Type B pancreatic cell (in vitro differentiated cells): ENCODE results near the gene AFF3. TPM values are rescaled to one million over a fixed set of nuclear protein-coding genes. Genes with fewer than 3 reads are reported as not detected.
A peak's percentile ranks its signal among the peaks of the same experiment; 100 is the strongest.
"Not testable (repeated sequence)": the region's sequence is repeated elsewhere in the genome, so short reads cannot be mapped to it uniquely, and the experiment has no call there.

Experiments
- DNase-seq: peaks from one replicate; pipeline ENCODE4 v3.0.0; 2021; ENCODE audit warnings: mixed read lengths; ENCODE audit not compliant: unreplicated experiment; ENCODE audit errors: extremely low spot score
- H3K27ac Mint-ChIP-seq: 2 replicates; pipeline ENCODE4 v1.8.0; 2021; ENCODE audit warnings: mild to moderate bottlenecking, mixed read lengths
- H3K27me3 Mint-ChIP-seq: 2 replicates; pipeline ENCODE4 v1.8.0; 2021; ENCODE audit warnings: mixed read lengths
- H3K36me3 Mint-ChIP-seq: 2 replicates; pipeline ENCODE4 v1.8.0; 2021; ENCODE audit warnings: mixed read lengths
- H3K4me1 Mint-ChIP-seq: one replicate; pipeline ENCODE4 v1.8.0; 2021; ENCODE audit warnings: mixed read lengths; ENCODE audit not compliant: unreplicated experiment
- H3K4me3 Mint-ChIP-seq: 2 replicates; pipeline ENCODE4 v1.8.0; 2021; ENCODE audit warnings: mild to moderate bottlenecking, mixed read lengths
- H3K9me3 Mint-ChIP-seq: 2 replicates; pipeline ENCODE4 v1.8.0; 2021; ENCODE audit warnings: mixed read lengths
- total RNA-seq: library from RNA; stranded (reverse); gene quantifications from 2 replicates; pipeline ENCODE4 v1.2.1, GENCODE V29; 2021; ENCODE audit warnings: low replicate concordance
- TF ChIP-seq, protein P1 (sequence below): fragments of 200-600 bp; sonication (generic); conservative IDR thresholded peaks from 2 replicates; pipeline ENCODE4 v1.5.0; 2021; ENCODE audit warnings: antibody characterized with exemption, mild to moderate bottlenecking

Gene AFF3
- total RNA-seq, 1 donor from 2014 or later = 29.2 TPM

DNA sequence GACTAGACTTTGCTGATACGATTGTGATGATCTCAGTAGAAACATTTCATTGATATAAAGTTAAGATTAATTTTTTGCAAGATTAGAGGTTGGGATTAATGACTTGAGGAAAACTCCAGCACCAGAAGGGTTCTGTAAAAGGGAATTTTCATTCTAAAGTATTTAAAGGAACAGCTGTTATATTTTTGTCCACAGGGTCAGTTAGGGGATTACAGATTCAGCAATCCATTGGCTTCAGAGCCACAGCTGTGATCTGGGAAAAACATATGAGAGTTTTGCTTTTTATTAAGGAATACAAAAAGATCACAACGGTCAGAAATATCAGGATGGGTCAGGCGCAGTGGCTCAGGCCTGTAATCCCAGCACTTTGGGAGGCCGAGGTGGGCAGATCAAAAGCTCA lies 633.0 kb downstream of the AFF3 start:
- TF ChIP-seq, protein P1, sequence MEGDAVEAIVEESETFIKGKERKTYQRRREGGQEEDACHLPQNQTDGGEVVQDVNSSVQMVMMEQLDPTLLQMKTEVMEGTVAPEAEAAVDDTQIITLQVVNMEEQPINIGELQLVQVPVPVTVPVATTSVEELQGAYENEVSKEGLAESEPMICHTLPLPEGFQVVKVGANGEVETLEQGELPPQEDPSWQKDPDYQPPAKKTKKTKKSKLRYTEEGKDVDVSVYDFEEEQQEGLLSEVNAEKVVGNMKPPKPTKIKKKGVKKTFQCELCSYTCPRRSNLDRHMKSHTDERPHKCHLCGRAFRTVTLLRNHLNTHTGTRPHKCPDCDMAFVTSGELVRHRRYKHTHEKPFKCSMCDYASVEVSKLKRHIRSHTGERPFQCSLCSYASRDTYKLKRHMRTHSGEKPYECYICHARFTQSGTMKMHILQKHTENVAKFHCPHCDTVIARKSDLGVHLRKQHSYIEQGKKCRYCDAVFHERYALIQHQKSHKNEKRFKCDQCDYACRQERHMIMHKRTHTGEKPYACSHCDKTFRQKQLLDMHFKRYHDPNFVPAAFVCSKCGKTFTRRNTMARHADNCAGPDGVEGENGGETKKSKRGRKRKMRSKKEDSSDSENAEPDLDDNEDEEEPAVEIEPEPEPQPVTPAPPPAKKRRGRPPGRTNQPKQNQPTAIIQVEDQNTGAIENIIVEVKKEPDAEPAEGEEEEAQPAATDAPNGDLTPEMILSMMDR = no peak
- peak; percentile 11 for DNase-seq
- Mint-ChIP-seq H3K36me3 (no peaks in the 10 kb centered on the region), H3K27ac (no peak overlapping the region), H3K9me3 (no peaks in the 10 kb centered on the region), H3K4me3 (no peak overlapping the region), H3K27me3 (no peaks in the 10 kb centered on the region), H3K4me1 (no peaks in the 10 kb centered on the region)

DNA sequence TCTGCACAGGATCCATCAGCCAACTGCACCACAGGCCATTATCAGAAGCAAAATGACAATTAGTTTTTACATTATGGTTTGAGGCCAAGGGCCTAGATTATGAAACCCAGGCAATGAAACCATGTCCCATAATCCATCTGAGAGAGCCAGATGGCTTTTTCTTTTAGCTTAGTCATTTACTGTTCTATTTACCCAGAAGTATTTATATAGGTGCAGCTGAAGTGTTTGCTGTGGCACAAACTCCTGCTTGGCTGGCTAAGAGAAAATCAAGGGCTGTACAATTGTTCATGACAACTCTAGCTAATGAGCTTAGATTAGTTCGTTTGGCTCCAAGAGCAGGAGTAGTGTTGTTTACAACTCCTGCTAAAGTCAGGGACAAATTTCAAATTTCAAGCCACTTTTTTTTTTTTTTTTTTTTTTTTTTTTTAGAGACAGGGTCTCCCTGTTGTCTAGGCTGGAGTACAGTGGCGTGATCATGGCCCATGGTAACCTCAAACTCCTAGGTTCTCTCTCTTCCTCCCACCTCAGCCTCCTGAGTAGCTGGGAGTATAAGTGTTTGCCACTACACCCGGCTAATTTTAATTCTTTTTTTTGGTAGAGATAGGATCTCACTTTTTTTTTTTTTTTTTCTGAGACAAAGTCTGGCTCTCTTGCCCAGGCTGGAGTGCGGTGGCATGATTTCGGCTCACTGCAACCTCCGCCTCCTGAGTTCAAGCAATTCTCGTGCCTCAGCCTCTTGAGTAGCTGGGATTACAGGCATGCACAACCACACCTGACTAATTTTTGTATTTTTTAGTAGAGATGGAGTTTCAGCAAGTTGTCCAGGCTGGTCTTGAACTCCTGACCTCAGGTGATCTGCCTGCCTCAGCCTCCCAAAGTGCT lies 634.2 kb downstream of the AFF3 start:
- H3K36me3 Mint-ChIP-seq = no peaks in the 10 kb centered on the region
- H3K4me1 Mint-ChIP-seq = no peaks in the 10 kb centered on the region
- TF ChIP-seq, protein P1 = no peak
- no peaks in the 10 kb centered on the region for H3K27me3 Mint-ChIP-seq
- H3K4me3 Mint-ChIP-seq = no peak overlapping the region
- H3K27ac Mint-ChIP-seq = peak overlapping the region; percentile 32
- no peaks in the 10 kb centered on the region for H3K9me3 Mint-ChIP-seq
- no peak for DNase-seq

DNA sequence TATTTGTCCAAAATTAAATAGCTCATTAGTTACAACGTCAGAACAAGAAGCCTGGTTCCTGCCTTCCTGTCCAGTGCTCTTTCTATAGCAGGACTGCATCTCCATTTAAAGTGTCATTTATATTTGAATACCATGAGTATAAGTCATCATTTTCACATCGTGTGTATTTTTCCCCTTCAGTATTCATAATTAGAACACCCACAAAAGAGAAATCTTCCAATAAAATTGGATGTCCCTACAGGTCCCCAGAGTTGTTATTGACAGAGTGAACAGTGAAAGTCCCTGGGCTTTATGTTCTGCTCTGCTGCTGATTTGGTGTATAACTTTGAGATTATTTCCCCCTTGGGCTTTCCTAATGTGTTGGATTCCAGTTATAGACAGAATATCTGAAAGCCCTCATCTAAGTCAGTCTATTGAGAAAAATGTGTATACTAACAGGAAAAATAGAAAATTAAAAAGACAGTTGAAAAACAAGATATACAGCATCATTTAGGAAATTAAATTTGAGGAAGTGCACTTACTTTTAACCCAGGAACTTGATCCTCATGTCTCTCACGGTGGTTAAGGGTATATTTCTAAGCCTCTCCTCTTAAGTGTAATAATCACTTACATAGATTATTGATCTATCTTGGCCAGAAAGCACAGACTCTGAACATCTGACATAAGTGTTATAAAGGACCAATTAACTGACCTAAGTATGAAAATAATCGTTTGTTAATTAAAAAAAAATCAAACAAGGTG lies 637.4 kb downstream of the AFF3 start:
- Mint-ChIP-seq H3K4me3 (no peak overlapping the region), H3K36me3 (no peaks in the 10 kb centered on the region), H3K9me3 (no peaks in the 10 kb centered on the region), H3K27ac (peak overlapping the region; percentile 29), H3K27me3 (peaks cover under 1% of the 10 kb centered on the region), H3K4me1 (no peaks in the 10 kb centered on the region)
- no peak for DNase-seq
- TF ChIP-seq, protein P1 = no peak

DNA sequence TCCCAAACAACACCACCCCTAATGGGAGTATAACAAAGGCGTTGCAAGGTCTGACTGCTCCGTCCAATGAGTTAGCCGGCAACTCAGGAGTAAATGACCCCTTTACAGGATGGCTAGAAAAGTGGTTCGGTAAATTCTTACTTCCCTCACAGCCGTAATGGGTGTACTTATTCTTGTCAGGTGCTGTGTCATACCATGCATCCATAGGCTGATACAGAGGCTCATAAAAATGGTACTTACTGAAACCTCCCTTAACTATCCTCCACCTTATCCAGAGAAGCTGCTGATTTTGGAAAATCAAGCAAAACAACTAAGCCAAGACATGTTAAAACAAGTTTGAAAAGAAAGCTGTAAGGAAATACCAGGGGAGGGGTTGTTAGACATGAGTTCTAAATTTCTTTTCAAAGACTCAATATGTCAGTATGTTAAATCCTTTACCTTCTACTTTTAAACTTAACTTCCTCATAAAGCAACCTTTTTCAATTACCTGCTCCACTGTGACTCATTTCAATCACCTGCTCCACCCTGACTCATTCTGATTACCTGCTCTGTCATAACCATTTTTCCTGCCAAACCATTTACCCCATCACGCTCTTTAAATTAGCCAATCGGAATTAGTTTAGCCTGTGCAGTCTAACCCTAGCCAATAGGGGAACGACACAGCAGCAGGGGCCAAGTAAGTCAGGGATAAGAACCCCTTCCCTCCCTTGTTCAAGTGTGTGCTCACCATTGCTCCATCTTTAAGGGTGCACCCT lies 638.6 kb downstream of the AFF3 start:
- Mint-ChIP-seq H3K27ac (peak overlapping the region; percentile 84), H3K4me3 (peak overlapping the region; percentile 3), H3K27me3 (peaks cover 10% of the 10 kb centered on the region)
- not testable (repeated sequence) for H3K4me1 Mint-ChIP-seq, H3K36me3 Mint-ChIP-seq, DNase-seq, H3K9me3 Mint-ChIP-seq

DNA sequence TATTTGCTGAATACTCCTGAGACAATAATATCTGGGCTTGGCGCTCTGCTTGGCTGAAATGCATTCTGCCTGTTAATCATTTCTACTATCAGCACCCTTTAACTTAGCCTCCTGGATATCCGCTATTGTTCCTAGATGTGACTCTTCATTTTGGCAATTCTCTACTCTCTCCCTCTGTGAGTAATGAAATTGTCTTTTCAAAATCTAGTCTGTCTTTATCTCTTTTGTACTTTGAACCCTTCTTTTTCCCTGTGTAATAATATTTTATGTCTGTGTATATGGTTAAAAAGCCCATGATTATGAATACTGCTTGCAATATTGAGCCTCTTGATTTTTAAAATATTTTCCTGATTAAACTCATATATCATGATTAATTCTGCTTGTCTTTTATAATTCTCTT lies 646.4 kb downstream of the AFF3 start:
- TF ChIP-seq, protein P1 = no peak
- DNase-seq = no peak
- Mint-ChIP-seq H3K4me3 (no peak overlapping the region), H3K27ac (no peak overlapping the region), H3K4me1 (peaks cover 27% of the 10 kb centered on the region), H3K27me3 (peaks cover 10% of the 10 kb centered on the region), H3K36me3 (no peaks in the 10 kb centered on the region), H3K9me3 (no peaks in the 10 kb centered on the region)

Other genes starting within 250 kb of the AFF3 start
- gene LONRF2, start 179.9 kb upstream of the AFF3 start, total RNA-seq = 4.5 and 8.9 TPM in 2 replicates